BE2C (cell line): Measurements from ENCODE around the gene FHAD1.

ENCODE experiments used
- DNase-seq: peaks from one replicate; pipeline ENCODE4 v3.0.0-alpha.2; 2020
- H3K27me3 ChIP-seq: fragments of 250-450 bp; sonication (Bioruptor Pico); 2 replicates; pipeline ENCODE4 v1.5.1; 2020; ENCODE audit warnings: mild to moderate bottlenecking
- H3K36me3 ChIP-seq: fragments of 250-450 bp; sonication (Bioruptor Pico); 2 replicates; pipeline ENCODE4 v1.5.1; 2020; ENCODE audit warnings: mild to moderate bottlenecking
- H3K4me1 ChIP-seq: fragments of 250-450 bp; sonication (Bioruptor Pico); 2 replicates; pipeline ENCODE4 v1.5.1; 2020
- H3K4me3 ChIP-seq: 2 replicates; pipeline ENCODE4 v1.5.1; 2011; ENCODE audit warnings: low read depth, low read length
- H3K9me3 ChIP-seq: fragments of 250-450 bp; sonication (Bioruptor Pico); 2 replicates; pipeline ENCODE4 v1.5.1; 2020
- CTCF ChIP-seq: IDR thresholded peaks from 2 replicates; pipeline ENCODE4 v1.5.1; 2012; ENCODE audit warnings: mild to moderate bottlenecking, low read depth, low read length

Gene FHAD1

GRCh38 chr1:15323989-15324868 is 77.2 kb downstream of the FHAD1 start:
- no peak overlapping the region for H3K4me3 ChIP-seq
- TF ChIP-seq CTCF, result no peak
- no peak for DNase-seq
- no peaks in the 10 kb centered on the region for H3K36me3 ChIP-seq
- H3K27me3 ChIP-seq, result no peaks in the 10 kb centered on the region
- no peaks in the 10 kb centered on the region for H3K9me3 ChIP-seq
- H3K4me1 ChIP-seq, result no peaks in the 10 kb centered on the region; the same call in 1 of the 2 replicates

- no peaks in the 10 kb centered on the region for H3K27me3 ChIP-seq
- no peaks in the 10 kb centered on the region for H3K9me3 ChIP-seq
- DNase-seq, result no peak
- no peak for TF ChIP-seq CTCF
- no peaks in the 10 kb centered on the region; the same call in 1 of the 2 replicates for H3K4me1 ChIP-seq
- no peak overlapping the region for H3K4me3 ChIP-seq
- H3K36me3 ChIP-seq, result no peaks in the 10 kb centered on the region
These were observed 77.9 kb downstream of the FHAD1 start for GRCh38 chr1:15324869-15325335.

GRCh38 chr1:15325375-15326085 is 78.5 kb downstream of the FHAD1 start:
- Histone ChIP-seq H3K27me3 (no peaks in the 10 kb centered on the region), H3K9me3 (no peaks in the 10 kb centered on the region), H3K4me1 (no peaks in the 10 kb centered on the region; the same call in 1 of the 2 replicates), H3K4me3 (no peak overlapping the region), H3K36me3 (no peaks in the 10 kb centered on the region)
- no peak for DNase-seq
- no peak for TF ChIP-seq CTCF

GRCh38 chr1:15326691-15327588 is 79.9 kb downstream of the FHAD1 start:
- no peak for DNase-seq
- TF ChIP-seq CTCF, result no peak
- Histone ChIP-seq H3K4me1 (no peaks in the 10 kb centered on the region; the same call in 1 of the 2 replicates), H3K36me3 (no peaks in the 10 kb centered on the region), H3K9me3 (no peaks in the 10 kb centered on the region), H3K27me3 (no peaks in the 10 kb centered on the region), H3K4me3 (peak overlapping the region; percentile 15)

GRCh38 chr1:15328351-15329103 is 81.5 kb downstream of the FHAD1 start:
- Histone ChIP-seq H3K4me3 (no peak overlapping the region), H3K36me3 (no peaks in the 10 kb centered on the region), H3K9me3 (no peaks in the 10 kb centered on the region), H3K4me1 (no peaks in the 10 kb centered on the region; the same call in 1 of the 2 replicates), H3K27me3 (no peaks in the 10 kb centered on the region)
- TF ChIP-seq CTCF, result no peak
- no peak for DNase-seq
